Liver (tissue), 3 donors: Measurements from ENCODE around the gene EDAR.

ENCODE experiments used
- CTCF ChIP-seq: fragments of 150-350 bp; IDR thresholded peaks from 2 replicates; pipeline ENCODE4 v1.5.1; 2017; ENCODE audit warnings: improper control_type of control experiment, low read depth, low read length; ENCODE audit not compliant: missing input control
- EGR1 ChIP-seq, 2 donors: IDR thresholded peaks; 2 replicates each; pipeline ENCODE4 v1.6.1; 2016 to 2018; ENCODE audit warnings: antibody characterized with exemption in 2 of 2, low read depth in 2 of 2
- FOXA1 ChIP-seq: IDR thresholded peaks from 2 replicates; pipeline ENCODE4 v1.6.1; 2016; ENCODE audit warnings: antibody characterized with exemption
- GABPA ChIP-seq, 2 donors: IDR thresholded peaks in 1 of 2; conservative IDR thresholded peaks in 1 of 2; 2 replicates each; pipeline ENCODE4 v1.6.1; 2016; ENCODE audit warnings: antibody characterized with exemption in 2 of 2, mild to moderate bottlenecking in 1 of 2, moderate library complexity in 1 of 2
- HNF4G ChIP-seq: IDR thresholded peaks from 2 replicates; pipeline ENCODE4 v1.6.1; 2016; ENCODE audit warnings: antibody characterized with exemption
- JUND ChIP-seq, 2 donors: IDR thresholded peaks; 2 replicates each; pipeline ENCODE4 v1.6.1; 2016; ENCODE audit warnings: antibody characterized with exemption in 2 of 2
- NR2F2 ChIP-seq: IDR thresholded peaks from 2 replicates; pipeline ENCODE4 v1.6.1; 2016; ENCODE audit warnings: antibody characterized with exemption
- RAD21 ChIP-seq, 2 donors: IDR thresholded peaks; 2 replicates each; pipeline ENCODE4 v1.6.1; 2016; ENCODE audit warnings: antibody characterized with exemption in 2 of 2, mild to moderate bottlenecking in 2 of 2
- REST ChIP-seq: IDR thresholded peaks from 2 replicates; pipeline ENCODE4 v1.6.1; 2016; ENCODE audit warnings: antibody characterized with exemption, mild to moderate bottlenecking
- RXRA ChIP-seq, 2 donors: IDR thresholded peaks; 2 replicates each; pipeline ENCODE4 v1.6.1; 2017 to 2018; ENCODE audit warnings: antibody characterized with exemption in 2 of 2, mild to moderate bottlenecking in 1 of 2
- SP1 ChIP-seq: IDR thresholded peaks from 2 replicates; pipeline ENCODE4 v1.6.1; 2018; ENCODE audit warnings: antibody characterized with exemption, mild to moderate bottlenecking
- TAF1 ChIP-seq: conservative IDR thresholded peaks from 2 replicates; pipeline ENCODE4 v1.6.1; 2016; ENCODE audit warnings: antibody characterized with exemption, mild to moderate bottlenecking
- YY1 ChIP-seq: IDR thresholded peaks from 2 replicates; pipeline ENCODE4 v1.6.1; 2016; ENCODE audit warnings: antibody characterized with exemption, mild to moderate bottlenecking
- ZBTB33 ChIP-seq: IDR thresholded peaks from 2 replicates; pipeline ENCODE4 v1.6.1; 2016; ENCODE audit warnings: antibody characterized with exemption
- donor health status: healthy.
- donor health status: healthy.

- no peak for TF ChIP-seq CTCF
- TF ChIP-seq FOXA1: no peak
- no peak for TF ChIP-seq REST
- TF ChIP-seq HNF4G: no peak
- no peak for TF ChIP-seq RAD21 (IDR thresholded peaks at IDR 0.05)
- no peak for TF ChIP-seq YY1
- TF ChIP-seq ZBTB33: no peak
- TF ChIP-seq EGR1 (IDR thresholded peaks at IDR 0.05; ENCODE audit: low read depth in 2 of 2): no peak
- TF ChIP-seq TAF1: no peak
- no peak for TF ChIP-seq SP1
- no peak for TF ChIP-seq NR2F2
- TF ChIP-seq JUND (IDR thresholded peaks at IDR 0.05): no peak
- TF ChIP-seq RXRA (IDR thresholded peaks at IDR 0.05): no peak
- TF ChIP-seq GABPA (IDR thresholded peaks at IDR 0.05 in 1 of 2, conservative IDR thresholded peaks at IDR 0.05 in 1 of 2): no peak
These were observed 143.1 kb downstream of the EDAR start for GRCh38 chr2:108845923-108846322.
